HUDEP-2 (cell line): Measurements from ENCODE around the gene KCNJ14.
"Not testable (repeated sequence)": the region's sequence is repeated elsewhere in the genome, so short reads cannot be mapped to it uniquely, and the experiment has no call there.

ENCODE experiments used
- DNase-seq, 76 experiments: peaks; one replicate each; lab custom pipeline; 2025; ENCODE audit not compliant: unreplicated experiment in 76 of 76; lab: John Stamatoyannopoulos, UW

KCNJ14 gene

GRCh38 chr19:48484931-48485612, 29.7 kb downstream of the KCNJ14 start:
- DNase-seq, result no peak

GRCh38 chr19:48486706-48487105, 31.3 kb downstream of the KCNJ14 start:
- DNase-seq, result not testable (repeated sequence)

GRCh38 chr19:48487544-48487943, 32.2 kb downstream of the KCNJ14 start:
- no peak for DNase-seq

GRCh38 chr19:48487948-48488347, 32.6 kb downstream of the KCNJ14 start:
- DNase-seq, result peak in 72 of 76 experiments; percentile 21 to 92 (median 74)

GRCh38 chr19:48488478-48488877, 33.1 kb downstream of the KCNJ14 start:
- not testable (repeated sequence) for DNase-seq

GRCh38 chr19:48489608-48490216, 34.3 kb downstream of the KCNJ14 start:
- peak in 67 of 76 experiments; percentile 14 to 87 (median 72) for DNase-seq

GRCh38 chr19:48490981-48491792, 35.8 kb downstream of the KCNJ14 start:
- peak in 45 of 76 experiments; percentile 17 to 77 (median 60) for DNase-seq

GRCh38 chr19:48491793-48492123, 36.4 kb downstream of the KCNJ14 start:
- no peak for DNase-seq

GRCh38 chr19:48492925-48493717, 37.7 kb downstream of the KCNJ14 start:
- peak in 75 of 76 experiments; percentile 81 to 100 (median 98) for DNase-seq

- no peak for DNase-seq
Observed at GRCh38 chr19:48493718-48494401, 38.5 kb downstream of the KCNJ14 start.

- DNase-seq, result no peak
Observed at GRCh38 chr19:48495396-48495795, 40.0 kb downstream of the KCNJ14 start.

GRCh38 chr19:48496959-48497727, 41.8 kb downstream of the KCNJ14 start:
- DNase-seq, result no peak

- DNase-seq, result no peak
Observed at GRCh38 chr19:48497728-48498594, 42.6 kb downstream of the KCNJ14 start.

- DNase-seq, result no peak
Observed at GRCh38 chr19:48498595-48499311, 43.4 kb downstream of the KCNJ14 start.

GRCh38 chr19:48499316-48500090, 44.1 kb downstream of the KCNJ14 start:
- no peak for DNase-seq

GRCh38 chr19:48500830-48501493, 45.6 kb downstream of the KCNJ14 start:
- no peak for DNase-seq
